Measurements from ENCODE around the gene TMEM167A. TPM values are rescaled to one million over a fixed set of nuclear protein-coding genes. Genes with fewer than 3 reads are reported as not detected.

Gene TMEM167A
- total and polyA plus RNA-seq, 2 of the 8 experiments (the other 6 are each of a cell fraction or from before 2014, with no cell fraction given) = 50.6 to 178 TPM

- TF ChIP-seq JUN (IDR thresholded peaks at IDR 0.05; ENCODE audit: low read depth, low read length) (no peak), ASH2L (IDR thresholded peaks at IDR 0.05; ENCODE audit: low read length) (peak; percentile 90), TAF1 (IDR thresholded peaks at IDR 0.05; ENCODE audit: low read depth, low read length) (0 out of 2 replicates have a peak, but pooled peaks have one; percentile 54), USF2 (IDR thresholded peaks at IDR 0.05; ENCODE audit: low read length) (no peak), ZNF274 (IDR thresholded peaks at IDR 0.05; ENCODE audit: borderline replicate concordance, extremely low read depth, low read length) (no peak), BRCA1 (IDR thresholded peaks at IDR 0.05; ENCODE audit: low read depth, low read length) (no peak), CBX5 (IDR thresholded peaks at IDR 0.05; ENCODE audit: low read depth, low read length) (no peak), RFX5 (IDR thresholded peaks at IDR 0.05; ENCODE audit: borderline replicate concordance, low read depth, low read length) (no peak), HDAC6 (IDR thresholded peaks at IDR 0.05; ENCODE audit: low read depth, low read length) (no peak), BACH1 (IDR thresholded peaks at IDR 0.05; ENCODE audit: low read length) (no peak), ATF2 (IDR thresholded peaks at IDR 0.05; ENCODE audit: low read length) (no peak; the same call in 1 of the 2 replicates), HDAC2 (IDR thresholded peaks at IDR 0.05; ENCODE audit: borderline replicate concordance in 1 of 2, low read depth in 2 of 2, low read length in 2 of 2) (no peak), MAX (IDR thresholded peaks at IDR 0.05) (no peak), CHD1 (IDR thresholded peaks at IDR 0.05; ENCODE audit: low read depth, low read length) (no peak; the same call in 1 of the 2 replicates), TBP (IDR thresholded peaks at IDR 0.05; ENCODE audit: low read depth, low read length) (peak; percentile 46), CHD2 (IDR thresholded peaks at IDR 0.05; ENCODE audit: low read length) (0 out of 2 replicates have a peak, but pooled peaks have one; percentile 20), RBBP5 (IDR thresholded peaks at IDR 0.05; ENCODE audit: borderline replicate concordance, low read depth, low read length) (no peak), YY1 (IDR thresholded peaks at IDR 0.05; ENCODE audit: low read depth, low read length) (no peak), NANOG (IDR thresholded peaks at IDR 0.05; ENCODE audit: insufficient read depth, low read depth, low read length, poor library complexity, severe bottlenecking) (no peak)
These were observed 568 bp upstream of the TMEM167A start (continued) for GRCh38 chr5:83077662-83078261.

Data from H1 (cell line).